SU-DHL-6 (cell line): Measurements from ENCODE around the gene ANGPTL2.

Experiments
- EZH2phosphoT487 ChIP-seq: fragments of 200-600 bp; sonication (generic), shearing (Covaris generic); conservative IDR thresholded peaks from 2 replicates; pipeline ENCODE4 v1.6.1; 2018; ENCODE audit warnings: mild to moderate bottlenecking, antibody characterized with exemption, low read length, moderate library complexity, mixed read lengths
- TF ChIP-seq, protein P1 (sequence below): fragments of 200-600 bp; sonication (generic); IDR thresholded peaks from one replicate; pipeline ENCODE4 v1.5.1; 2017; ENCODE audit warnings: antibody characterized with exemption, mild to moderate bottlenecking, low read length, moderate library complexity; ENCODE audit not compliant: insufficient read depth, poor library complexity, severe bottlenecking

DNA sequence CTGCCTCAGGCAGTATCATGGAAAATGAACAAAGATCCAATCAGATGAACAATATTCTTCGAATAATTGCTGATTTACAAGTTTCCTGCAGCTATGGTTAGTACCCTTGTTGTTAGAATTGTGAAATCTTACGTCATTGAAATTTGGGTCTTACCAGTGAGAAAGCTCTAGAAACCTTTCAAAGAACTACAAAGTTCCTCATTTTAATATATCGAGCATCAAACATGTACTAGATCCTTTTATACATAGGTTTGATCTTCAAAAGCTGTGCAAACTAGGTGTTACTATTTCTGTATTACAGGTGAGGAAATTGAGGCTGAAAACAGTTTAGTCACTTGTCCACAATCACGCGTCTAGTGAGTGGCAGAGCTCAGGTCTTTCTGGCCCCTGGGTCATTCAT, 43.7 kb upstream of the ANGPTL2 start:
- TF ChIP-seq, protein P1, sequence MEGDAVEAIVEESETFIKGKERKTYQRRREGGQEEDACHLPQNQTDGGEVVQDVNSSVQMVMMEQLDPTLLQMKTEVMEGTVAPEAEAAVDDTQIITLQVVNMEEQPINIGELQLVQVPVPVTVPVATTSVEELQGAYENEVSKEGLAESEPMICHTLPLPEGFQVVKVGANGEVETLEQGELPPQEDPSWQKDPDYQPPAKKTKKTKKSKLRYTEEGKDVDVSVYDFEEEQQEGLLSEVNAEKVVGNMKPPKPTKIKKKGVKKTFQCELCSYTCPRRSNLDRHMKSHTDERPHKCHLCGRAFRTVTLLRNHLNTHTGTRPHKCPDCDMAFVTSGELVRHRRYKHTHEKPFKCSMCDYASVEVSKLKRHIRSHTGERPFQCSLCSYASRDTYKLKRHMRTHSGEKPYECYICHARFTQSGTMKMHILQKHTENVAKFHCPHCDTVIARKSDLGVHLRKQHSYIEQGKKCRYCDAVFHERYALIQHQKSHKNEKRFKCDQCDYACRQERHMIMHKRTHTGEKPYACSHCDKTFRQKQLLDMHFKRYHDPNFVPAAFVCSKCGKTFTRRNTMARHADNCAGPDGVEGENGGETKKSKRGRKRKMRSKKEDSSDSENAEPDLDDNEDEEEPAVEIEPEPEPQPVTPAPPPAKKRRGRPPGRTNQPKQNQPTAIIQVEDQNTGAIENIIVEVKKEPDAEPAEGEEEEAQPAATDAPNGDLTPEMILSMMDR, result no peak
- no peak for TF ChIP-seq EZH2phosphoT487
